Endothelial cell of umbilical vein (primary cell): ENCODE results near the gene BPIFB3. TPM values are rescaled to one million over a fixed set of nuclear protein-coding genes. Genes with fewer than 3 reads are reported as not detected.

Source experiments
- BruUV-seq: library from RNA; stranded (reverse); fragments of 400-500 nt; replicated peaks from 2 replicates; lab custom pipeline; 2021; lab: Mats Ljungman, UMichigan
- CTCF ChIA-PET: fragments of 300-600, 350-600 bp; sonication (Branson Sonifier 250); formaldehyde crosslinking; loops from one replicate; lab custom pipeline; 2021; ENCODE audit warnings: antibody characterized with exemption, inconsistent platforms; lab: Charles Lee
- POLR2A ChIA-PET: fragments of 300-600, 350-600 bp; sonication (Branson Sonifier 250); formaldehyde crosslinking; loops from one replicate; lab custom pipeline; 2021; ENCODE audit warnings: antibody characterized with exemption, inconsistent platforms; lab: Charles Lee
- DNase-seq: peaks from one replicate; pipeline ENCODE4 v3.0.0-alpha.2; 2011; ENCODE audit warnings: low read depth, low spot score
- FAIRE-seq: peaks from 2 replicates; lab custom pipeline; 2011; peaks lifted over from hg19 to GRCh38; lab: Jason Lieb, UNC
- H2AFZ ChIP-seq: 2 replicates; pipeline ENCODE4 v1.6.0; 2012; ENCODE audit warnings: low read depth, low read length, control low read depth, inconsistent platforms
- H3K27ac ChIP-seq: 2 replicates; pipeline ENCODE4 v1.5.1; 2011; ENCODE audit warnings: low read depth, mild to moderate bottlenecking, control low read depth, low read length, moderate library complexity; ENCODE audit not compliant: insufficient read depth
- H3K27me3 ChIP-seq, 2 experiments: 2 replicates each; pipeline versions ENCODE4 v1.6.0 to v1.6.1; 2011; ENCODE audit warnings: low read length in 2 of 2, mixed read lengths in 1 of 2; ENCODE audit not compliant: control insufficient read depth in 2 of 2, insufficient read depth in 2 of 2
- H3K36me3 ChIP-seq, 2 experiments: 2 replicates in 1 of 2; 3 replicates in 1 of 2; pipeline ENCODE4 v1.5.1; 2011; ENCODE audit warnings: low read length in 2 of 2, mild to moderate bottlenecking in 1 of 2, moderate library complexity in 1 of 2; ENCODE audit not compliant: control insufficient read depth in 2 of 2, insufficient read depth in 2 of 2; ENCODE audit errors: extremely low read depth in 1 of 2
- H3K4me1 ChIP-seq: 3 replicates; pipeline ENCODE4 v1.5.1; 2011; ENCODE audit warnings: mild to moderate bottlenecking, low read length; ENCODE audit not compliant: control insufficient read depth, insufficient read depth; ENCODE audit errors: extremely low read depth
- H3K4me2 ChIP-seq: 2 replicates; pipeline ENCODE4 v1.6.1; 2011; ENCODE audit warnings: low read length, control low read depth, mixed read lengths; ENCODE audit not compliant: insufficient read depth
- H3K4me3 ChIP-seq, 3 experiments: fragments of 200-600 bp in 1 of 3; sonication (generic), shearing (Covaris generic) in 1 of 3; replicated peaks in 1 of 3; 2 replicates each; pipeline ENCODE4 v1.5.1; 2011 to 2016; ENCODE audit warnings: control low read depth in 3 of 3, low read length in 3 of 3, mild to moderate bottlenecking in 2 of 3, inconsistent platforms in 1 of 3, low read depth in 1 of 3, moderate library complexity in 1 of 3; ENCODE audit not compliant: insufficient read depth in 1 of 3
- H3K79me2 ChIP-seq: 2 replicates; pipeline ENCODE4 v1.6.0; 2012; ENCODE audit warnings: low read length, inconsistent platforms; ENCODE audit not compliant: control insufficient read depth, insufficient read depth
- H3K9ac ChIP-seq: replicated peaks from 2 replicates; pipeline ENCODE3; 2011; ENCODE audit warnings: low read length, control low read depth; ENCODE audit not compliant: insufficient read depth; ENCODE audit errors: extremely low read depth
- H3K9me1 ChIP-seq: replicated peaks from 3 replicates; pipeline ENCODE4 v1.6.0; 2011; ENCODE audit warnings: mild to moderate bottlenecking, low read length; ENCODE audit not compliant: control insufficient read depth, insufficient read depth; ENCODE audit errors: extremely low read depth
- H3K9me3 ChIP-seq: replicated peaks from 2 replicates; pipeline ENCODE4 v1.5.1; 2012; ENCODE audit warnings: low read length, inconsistent platforms; ENCODE audit not compliant: control insufficient read depth, insufficient read depth
- H4K20me1 ChIP-seq: replicated peaks from 2 replicates; pipeline ENCODE3; 2011; ENCODE audit warnings: mild to moderate bottlenecking, low read length; ENCODE audit not compliant: control insufficient read depth, insufficient read depth; ENCODE audit errors: extremely low read depth
- CTCF ChIP-seq, 2 donors: IDR thresholded peaks; 1 replicate in 1 of 2; 2 replicates in 1 of 2; pipeline ENCODE4 v1.5.1; 2011; ENCODE audit warnings: low read length in 2 of 2, mild to moderate bottlenecking in 2 of 2, moderate library complexity in 2 of 2, control low read depth in 1 of 2, inconsistent platforms in 1 of 2, low read depth in 1 of 2; ENCODE audit not compliant: insufficient read depth in 1 of 2; ENCODE audit errors: extremely low read depth in 1 of 2
- EZH2 ChIP-seq: IDR thresholded peaks from 2 replicates; pipeline ENCODE4 v1.6.1; 2012; ENCODE audit warnings: borderline replicate concordance, low read depth, mild to moderate bottlenecking, moderate library complexity, low read length, inconsistent platforms; ENCODE audit not compliant: severe bottlenecking
- FOS ChIP-seq: IDR thresholded peaks from 2 replicates; pipeline ENCODE4 v1.6.1; 2011; ENCODE audit warnings: mild to moderate bottlenecking, low read length, moderate library complexity, borderline replicate concordance; ENCODE audit not compliant: insufficient read depth
- GATA2 ChIP-seq: IDR thresholded peaks from 2 replicates; pipeline ENCODE4 v1.7.0; 2011; ENCODE audit warnings: low read depth, mild to moderate bottlenecking, moderate library complexity, mixed read lengths, low read length; ENCODE audit not compliant: insufficient read length, insufficient read depth
- JUN ChIP-seq: IDR thresholded peaks from 2 replicates; pipeline ENCODE4 v1.6.1; 2011; ENCODE audit warnings: borderline replicate concordance, low read depth; ENCODE audit not compliant: insufficient read length, insufficient read depth
- MAX ChIP-seq: IDR thresholded peaks from 2 replicates; pipeline ENCODE4 v1.6.1; 2011; ENCODE audit not compliant: insufficient read depth, insufficient read length
- MYC ChIP-seq: IDR thresholded peaks from one replicate; pipeline ENCODE4 v1.6.1; 2011; ENCODE audit warnings: mild to moderate bottlenecking, low read depth, low read length
- POLR2A ChIP-seq: IDR thresholded peaks from 2 replicates; pipeline ENCODE4 v1.6.1; 2012; ENCODE audit warnings: low read depth, mild to moderate bottlenecking, control low read depth, low read length
- POLR2AphosphoS5 ChIP-seq: IDR thresholded peaks from 2 replicates; pipeline ENCODE4 v1.6.1; 2012; ENCODE audit warnings: low read depth, mild to moderate bottlenecking, control low read depth, low read length, moderate library complexity; ENCODE audit not compliant: insufficient read depth
- dilution Hi-C: fragments of 300-500 bp; cut with MboI; formaldehyde crosslinking; loops from one replicate; pipeline ENCODE4 v1.15.0; 2019; ENCODE audit warnings: low sequenced_read_pairs; ENCODE audit not compliant: extremely low pct_ligation_motif_present
- intact Hi-C: fragments of 100-400 bp; cut with micrococcal nuclease; formaldehyde crosslinking; loops from one replicate; pipeline ENCODE4 v1.10.0; 2022
- polyA plus RNA-seq, 4 experiments: library from polyadenylated mRNA; depleted of rRNA in 3 of 4; stranded (reverse) in 3 of 4; unstranded in 1 of 4; fragments of >200 nt; gene quantifications; 2 replicates each; pipeline versions ENCODE4 v1.2.1 to v1.2.3, GENCODE V29; 2011 to 2012; ENCODE audit warnings: missing spikeins in 1 of 4
- total RNA-seq: library from RNA; stranded (reverse); gene quantifications from 2 replicates; pipeline ENCODE4 v1.2.3, GENCODE V29; 2021

The BPIFB3 gene
- total and polyA plus RNA-seq, 2 donors (not counting 3 experiments of a cell fraction or from before 2014, with no cell fraction given) = not detected

GRCh38 chr20:33063271-33063670, 9.6 kb downstream of the BPIFB3 start:
- dilution Hi-C loops (no loop called here), intact Hi-C loops (no loop called here)
- FAIRE-seq = no peak
- H4K20me1 ChIP-seq = no peaks in the 10 kb centered on the region
- no peak overlapping the region for H2AFZ ChIP-seq
- DNase-seq = no peak
- H3K79me2 ChIP-seq = no peaks in the 10 kb centered on the region
- no peaks in the 10 kb centered on the region for H3K9me3 ChIP-seq
- ChIA-PET CTCF (no interaction called here), POLR2A (no interaction called here)
- no peak overlapping the region for H3K9ac ChIP-seq
- no peak overlapping the region for H3K4me2 ChIP-seq
- H3K27me3 ChIP-seq = no peaks in the 10 kb centered on the region
- H3K9me1 ChIP-seq = no peaks in the 10 kb centered on the region
- H3K4me1 ChIP-seq = no peaks in the 10 kb centered on the region
- no peaks in the 10 kb centered on the region for H3K36me3 ChIP-seq
- BruUV-seq = no TSS peak
- no peak overlapping the region for H3K4me3 ChIP-seq
- TF ChIP-seq CTCF (IDR thresholded peaks at IDR 0.05; ENCODE audit: extremely low read depth in 1 of 2, insufficient read depth in 1 of 2, low read depth in 1 of 2, low read length in 2 of 2) (no peak), GATA2 (no peak), MAX (no peak), JUN (no peak), MYC (no peak), EZH2 (no peak), FOS (no peak), POLR2A (no peak), POLR2AphosphoS5 (no peak)
- no peak overlapping the region for H3K27ac ChIP-seq
